ENCODE results near the gene HSD11B2. TPM values are rescaled to one million over a fixed set of nuclear protein-coding genes. Genes with fewer than 3 reads are reported as not detected.
A peak's percentile ranks its signal among the peaks of the same experiment; 100 is the strongest.

HSD11B2 gene
- 1 to 10 TPM in 1 of 4 donors, under 1 TPM in 2, not detected in 1; 0.20 to 2.9 (median 0.60) TPM for total RNA-seq

DNA sequence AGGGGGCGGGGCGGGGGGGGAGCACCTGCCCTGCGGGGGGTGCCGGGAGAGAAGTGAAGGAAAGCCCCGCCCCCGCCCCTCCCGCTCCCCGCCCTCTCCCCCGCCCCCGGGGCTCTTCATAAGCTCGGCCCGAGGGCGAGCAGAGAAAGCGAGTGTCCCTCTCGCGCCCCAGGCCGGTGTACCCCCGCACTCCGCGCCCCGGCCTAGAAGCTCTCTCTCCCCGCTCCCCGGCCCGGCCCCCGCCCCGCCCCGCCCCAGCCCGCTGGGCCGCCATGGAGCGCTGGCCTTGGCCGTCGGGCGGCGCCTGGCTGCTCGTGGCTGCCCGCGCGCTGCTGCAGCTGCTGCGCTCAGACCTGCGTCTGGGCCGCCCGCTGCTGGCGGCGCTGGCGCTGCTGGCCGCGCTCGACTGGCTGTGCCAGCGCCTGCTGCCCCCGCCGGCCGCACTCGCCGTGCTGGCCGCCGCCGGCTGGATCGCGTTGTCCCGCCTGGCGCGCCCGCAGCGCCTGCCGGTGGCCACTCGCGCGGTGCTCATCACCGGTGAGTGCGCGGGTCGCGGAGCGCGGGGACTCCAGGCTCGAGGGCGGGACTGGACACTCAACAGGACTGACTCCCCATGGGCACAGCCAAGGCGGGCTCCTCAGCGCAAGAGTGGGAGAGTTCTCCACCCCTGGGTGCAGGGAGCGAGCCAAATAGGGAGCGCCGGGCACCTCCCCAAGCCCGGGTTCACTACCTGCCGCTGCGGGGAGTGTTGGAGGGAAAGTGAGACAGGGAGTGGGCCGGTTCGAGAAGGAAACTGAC is at the start of gene HSD11B2:
Gene HSD11B2 (plus strand): TSS at position 145 of the 798 bp plus-strand sequence. CDS start 128 bp downstream, at position 273.
- Histone ChIP-seq H3K9me3 (no peaks in the 10 kb centered on the region), H3K4me1 (peaks cover 0 to 33% (median 12%) of the 10 kb centered on the region in 4 donors), H3K36me3 (peaks cover 0 to 9% (median 0%) of the 10 kb centered on the region in 3 donors), H3K27me3 (peaks cover 0 to 10% of the 10 kb centered on the region in 2 donors), H3K27ac (peak within 1 kb of the TSS in 2 of 4 donors; percentile 58 to 73), H3K4me3 (peak within 1 kb of the TSS; percentile 29 to 53 (median 48))
- WGBS, 2 donors, result 5 to 8% methylated on average over 10 of the region's 87 CpGs
- no peak for DNase-seq (ENCODE audit: low spot score in 2 of 2)
- TF ChIP-seq, protein P1, sequence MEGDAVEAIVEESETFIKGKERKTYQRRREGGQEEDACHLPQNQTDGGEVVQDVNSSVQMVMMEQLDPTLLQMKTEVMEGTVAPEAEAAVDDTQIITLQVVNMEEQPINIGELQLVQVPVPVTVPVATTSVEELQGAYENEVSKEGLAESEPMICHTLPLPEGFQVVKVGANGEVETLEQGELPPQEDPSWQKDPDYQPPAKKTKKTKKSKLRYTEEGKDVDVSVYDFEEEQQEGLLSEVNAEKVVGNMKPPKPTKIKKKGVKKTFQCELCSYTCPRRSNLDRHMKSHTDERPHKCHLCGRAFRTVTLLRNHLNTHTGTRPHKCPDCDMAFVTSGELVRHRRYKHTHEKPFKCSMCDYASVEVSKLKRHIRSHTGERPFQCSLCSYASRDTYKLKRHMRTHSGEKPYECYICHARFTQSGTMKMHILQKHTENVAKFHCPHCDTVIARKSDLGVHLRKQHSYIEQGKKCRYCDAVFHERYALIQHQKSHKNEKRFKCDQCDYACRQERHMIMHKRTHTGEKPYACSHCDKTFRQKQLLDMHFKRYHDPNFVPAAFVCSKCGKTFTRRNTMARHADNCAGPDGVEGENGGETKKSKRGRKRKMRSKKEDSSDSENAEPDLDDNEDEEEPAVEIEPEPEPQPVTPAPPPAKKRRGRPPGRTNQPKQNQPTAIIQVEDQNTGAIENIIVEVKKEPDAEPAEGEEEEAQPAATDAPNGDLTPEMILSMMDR (IDR thresholded peaks at IDR 0.05), result peak in 2 of 5 experiments; percentile 26 to 45
- TF ChIP-seq EP300 (IDR thresholded peaks at IDR 0.05) (no peak), POLR2A (IDR thresholded peaks at IDR 0.05) (no peak)

GRCh38 chr16:67383284-67383683 is 47.6 kb upstream of the HSD11B2 start:
- Histone ChIP-seq H3K27ac (no peak overlapping the region), H3K27me3 (no peaks in the 10 kb centered on the region), H3K36me3 (no peaks in the 10 kb centered on the region), H3K4me3 (no peak overlapping the region), H3K4me1 (no peaks in the 10 kb centered on the region), H3K9me3 (no peaks in the 10 kb centered on the region)
- TF ChIP-seq, protein P1 (IDR thresholded peaks at IDR 0.05), result no peak
- no peak for TF ChIP-seq POLR2A (IDR thresholded peaks at IDR 0.05)
- no peak for TF ChIP-seq EP300 (IDR thresholded peaks at IDR 0.05)
- no peak for DNase-seq (ENCODE audit: low spot score in 2 of 2)
- 78 to 86% methylated on average over 3 of the region's 3 CpGs for whole genome bisulfite sequencing, 2 donors

DNA sequence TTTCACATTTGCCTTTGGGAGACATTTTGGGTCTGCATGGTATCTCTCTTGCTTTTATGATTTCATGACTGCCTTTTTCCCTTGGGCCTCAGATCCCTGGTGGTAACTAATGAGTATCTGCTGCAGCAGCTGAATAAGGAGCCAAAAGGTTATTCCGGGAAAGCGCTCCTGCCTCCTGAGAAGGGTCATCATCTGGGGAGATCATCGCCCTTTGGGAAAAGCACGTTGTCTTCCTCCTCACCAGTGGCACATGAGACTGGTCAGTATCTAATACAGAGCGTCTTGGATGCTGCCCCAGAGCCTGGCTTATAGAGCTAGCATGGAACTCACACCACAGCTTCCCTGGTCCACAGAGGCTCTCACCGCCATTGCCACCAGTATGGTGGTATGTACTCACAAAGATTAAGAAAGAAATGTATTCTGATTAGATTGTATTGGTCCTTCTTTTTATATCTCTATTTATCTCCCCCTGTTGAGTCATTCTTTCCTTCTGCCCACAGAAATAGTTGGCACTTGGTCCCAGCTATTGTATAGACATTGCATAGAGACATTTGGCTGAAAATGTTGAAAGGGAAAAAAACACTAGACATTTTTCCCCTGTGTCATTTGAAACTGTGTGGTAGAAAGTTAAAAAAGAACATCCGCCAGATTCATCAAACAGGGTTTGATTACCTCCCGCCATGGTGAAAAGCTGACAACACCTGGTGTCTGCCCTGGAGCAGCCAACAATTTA is 46.0 kb upstream of the HSD11B2 start:
- TF ChIP-seq POLR2A (IDR thresholded peaks at IDR 0.05) (no peak), EP300 (IDR thresholded peaks at IDR 0.05) (no peak)
- TF ChIP-seq, protein P1 (IDR thresholded peaks at IDR 0.05), result no peak
- H3K4me1 ChIP-seq, result peaks cover 0 to 9% (median 0%) of the 10 kb centered on the region in 4 donors
- no peaks in the 10 kb centered on the region for H3K9me3 ChIP-seq
- 77 to 85% methylated on average over 8 of the region's 8 CpGs for WGBS, 2 donors
- H3K36me3 ChIP-seq, result no peaks in the 10 kb centered on the region
- no peak for DNase-seq (ENCODE audit: low spot score in 2 of 2)
- H3K4me3 ChIP-seq, result no peak overlapping the region
- H3K27me3 ChIP-seq, result no peaks in the 10 kb centered on the region
- no peak overlapping the region for H3K27ac ChIP-seq

GRCh38 chr16:67386861-67387455 is 44.0 kb upstream of the HSD11B2 start:
- TF ChIP-seq POLR2A (IDR thresholded peaks at IDR 0.05), result no peak
- TF ChIP-seq, protein P1 (IDR thresholded peaks at IDR 0.05), result no peak
- no peak for TF ChIP-seq EP300 (IDR thresholded peaks at IDR 0.05)
- WGBS, 2 donors, result 87 to 92% methylated on average over 5 of the region's 5 CpGs
- Histone ChIP-seq H3K9me3 (no peaks in the 10 kb centered on the region), H3K4me3 (no peak overlapping the region), H3K4me1 (peaks cover 0 to 29% (median 12%) of the 10 kb centered on the region in 4 donors), H3K27ac (no peak overlapping the region), H3K36me3 (no peaks in the 10 kb centered on the region), H3K27me3 (no peaks in the 10 kb centered on the region)
- no peak for DNase-seq (ENCODE audit: low spot score in 2 of 2)

All from tibial nerve (tissue), 4 donors.